CD14-positive monocyte (primary cell): ENCODE results near the gene ITGA2. TPM values are rescaled to one million over a fixed set of nuclear protein-coding genes. Genes with fewer than 3 reads are reported as not detected.

Experiments used
- DNase-seq, 3 donors: peaks; one replicate each; pipeline ENCODE4 v3.0.0-alpha.2; 2011 to 2022
- H2AFZ ChIP-seq: 2 replicates; pipeline ENCODE4 v1.6.0; 2012; ENCODE audit warnings: mild to moderate bottlenecking, low read depth, low read length, inconsistent platforms; ENCODE audit not compliant: insufficient read depth, poor library complexity, severe bottlenecking
- H3K27ac ChIP-seq, 2 donors: 1 replicate in 1 of 2; 2 replicates in 1 of 2; pipeline ENCODE4 v1.5.1; 2012 to 2013; ENCODE audit warnings: low read length in 2 of 2, control low read depth in 1 of 2, inconsistent platforms in 1 of 2, low read depth in 1 of 2, mild to moderate bottlenecking in 1 of 2
- H3K27me3 ChIP-seq, 2 donors: one replicate each; pipeline versions ENCODE4 v1.6.0 to v1.6.1; 2011 to 2013; ENCODE audit warnings: low read length in 2 of 2; ENCODE audit not compliant: control insufficient read depth in 2 of 2, insufficient read depth in 2 of 2
- H3K36me3 ChIP-seq, 2 donors: replicated peaks in 1 of 2; 1 replicate in 1 of 2; 2 replicates in 1 of 2; pipeline versions ENCODE4 v1.5.1 to v1.6.1; 2012 to 2013; ENCODE audit warnings: low read length in 2 of 2, control low read depth in 1 of 2, inconsistent platforms in 1 of 2, mild to moderate bottlenecking in 1 of 2; ENCODE audit not compliant: insufficient read depth in 2 of 2, control insufficient read depth in 1 of 2
- H3K4me1 ChIP-seq, 2 donors: 1 replicate in 1 of 2; 2 replicates in 1 of 2; pipeline versions ENCODE4 v1.5.1 to v1.6.1; 2012 to 2013; ENCODE audit warnings: low read length in 2 of 2, control low read depth in 1 of 2, inconsistent platforms in 1 of 2, mild to moderate bottlenecking in 1 of 2, moderate library complexity in 1 of 2; ENCODE audit not compliant: insufficient read depth in 2 of 2, control insufficient read depth in 1 of 2
- H3K4me2 ChIP-seq: replicated peaks from 2 replicates; pipeline ENCODE3; 2012; ENCODE audit warnings: low read length, moderate library complexity, mild to moderate bottlenecking; ENCODE audit not compliant: poor library complexity, severe bottlenecking; ENCODE audit errors: extremely low read depth
- H3K4me3 ChIP-seq, 3 experiments: fragments of 200-600 bp in 1 of 3; sonication (generic) in 1 of 3; replicated peaks in 1 of 3; 1 replicate in 2 of 3; 2 replicates in 1 of 3; pipeline ENCODE4 v1.5.1; 2011 to 2013; ENCODE audit warnings: low read length in 3 of 3, mild to moderate bottlenecking in 3 of 3, control low read depth in 2 of 3, low read depth in 2 of 3, inconsistent platforms in 1 of 3, moderate library complexity in 1 of 3
- H3K79me2 ChIP-seq: 2 replicates; pipeline ENCODE4 v1.6.0; 2012; ENCODE audit warnings: mild to moderate bottlenecking, control low read depth, inconsistent platforms, low read length, moderate library complexity; ENCODE audit not compliant: insufficient read depth
- H3K9ac ChIP-seq: 2 replicates; pipeline ENCODE4 v1.6.0; 2017; ENCODE audit warnings: low read length, mild to moderate bottlenecking; ENCODE audit not compliant: insufficient read depth, poor library complexity, severe bottlenecking
- H3K9me3 ChIP-seq, 2 donors: replicated peaks in 1 of 2; 1 replicate in 1 of 2; 2 replicates in 1 of 2; pipeline versions ENCODE4 v1.5.1 to v1.6.1; 2012 to 2013; ENCODE audit warnings: low read length in 2 of 2, control low read depth in 1 of 2; ENCODE audit not compliant: control insufficient read depth in 1 of 2, insufficient read depth in 1 of 2
- H4K20me1 ChIP-seq: 2 replicates; pipeline ENCODE4 v1.6.0; 2012; ENCODE audit warnings: mild to moderate bottlenecking, low read length, control low read depth, moderate library complexity; ENCODE audit not compliant: insufficient read depth
- H3K27ac Mint-ChIP-seq, 7 donors: one replicate each; pipeline ENCODE4 v1.8.0; 2020; ENCODE audit warnings: mild to moderate bottlenecking in 7 of 7, mixed read lengths in 7 of 7, moderate library complexity in 6 of 7, inconsistent platforms in 2 of 7
- H3K27me3 Mint-ChIP-seq, 3 donors: one replicate each; pipeline ENCODE4 v1.8.0; 2021 to 2022; ENCODE audit warnings: low read depth in 3 of 3, mild to moderate bottlenecking in 3 of 3, mixed read lengths in 3 of 3, moderate library complexity in 3 of 3, inconsistent platforms in 1 of 3
- H3K36me3 Mint-ChIP-seq, 2 donors: one replicate each; pipeline ENCODE4 v1.8.0; 2020; ENCODE audit warnings: mixed read lengths in 2 of 2, inconsistent platforms in 1 of 2, mild to moderate bottlenecking in 1 of 2
- H3K4me1 Mint-ChIP-seq: one replicate; pipeline ENCODE4 v1.8.0; 2020; ENCODE audit warnings: mild to moderate bottlenecking, mixed read lengths
- H3K4me3 Mint-ChIP-seq, 2 donors: one replicate each; pipeline ENCODE4 v1.8.0; 2020; ENCODE audit warnings: mild to moderate bottlenecking in 2 of 2, mixed read lengths in 2 of 2, moderate library complexity in 1 of 2
- H3K9me3 Mint-ChIP-seq, 7 donors: one replicate each; pipeline ENCODE4 v1.8.0; 2020 to 2022; ENCODE audit warnings: mixed read lengths in 7 of 7, mild to moderate bottlenecking in 6 of 7, moderate library complexity in 6 of 7, inconsistent platforms in 2 of 7
- WGBS: methylation state at CpG from one replicate; pipeline ENCODE4 v1.1.5; 2013; ENCODE audit warnings: missing lambda C conversion rate; ENCODE audit not compliant: insufficient coverage; 5-methylcytosine and 5-hydroxymethylcytosine counted together
- intact Hi-C, 2 donors: fragments of 100-400 bp; cut with micrococcal nuclease; formaldehyde crosslinking; loops; one replicate each; pipeline versions ENCODE4 v1.15.0 to v1.15.1; 2023
- polyA plus RNA-seq, 3 donors: library from polyadenylated mRNA; depleted of rRNA in 1 of 3; unstranded in 2 of 3; stranded (reverse) in 1 of 3; fragments of 300-500 nt in 2 of 3; fragments of >200 nt in 1 of 3; fragmentation: Illumina TruSeq in 2 of 3; gene quantifications; 1 replicate in 2 of 3; 2 replicates in 1 of 3; pipeline ENCODE4 v1.2.3, GENCODE V29; 2012 to 2021
- TF ChIP-seq, protein P1 (sequence below): fragments of 200-600 bp; IDR thresholded peaks from one replicate; pipeline ENCODE4 v1.8.0; 2022; ENCODE audit warnings: antibody characterized with exemption, mild to moderate bottlenecking

The ITGA2 gene
- polyA plus RNA-seq, 3 donors, result not detected

DNA sequence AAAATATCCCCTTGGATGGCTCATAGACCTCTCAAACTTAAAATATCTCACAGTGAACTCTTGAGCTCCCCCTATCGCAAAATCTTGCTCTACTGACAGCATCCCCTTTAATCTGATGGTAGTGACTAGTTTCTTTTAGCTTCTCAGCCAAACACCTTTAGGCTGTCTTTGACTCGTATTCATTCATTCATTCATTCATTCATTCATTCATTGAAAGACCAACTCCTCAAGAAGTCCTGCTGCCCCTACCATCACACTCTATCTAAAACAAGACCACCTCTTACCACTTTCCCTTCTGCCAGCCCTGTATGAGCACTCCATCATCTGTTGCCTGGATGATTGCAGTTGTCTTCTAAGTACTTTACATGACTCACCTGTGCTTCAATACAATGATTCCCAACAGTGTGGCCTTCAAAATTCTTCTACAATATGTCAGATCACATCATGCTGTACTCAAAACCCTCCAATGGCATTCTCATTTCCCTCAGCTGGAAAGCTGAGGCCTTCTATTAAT lies 46.8 kb downstream of the ITGA2 start:
- Mint-ChIP-seq H3K36me3 (no peaks in the 10 kb centered on the region), H3K4me3 (no peak overlapping the region), H3K9me3 (no peaks in the 10 kb centered on the region), H3K4me1 (no peaks in the 10 kb centered on the region), H3K27ac (no peak overlapping the region), H3K27me3 (peaks cover 0 to 4% (median 1%) of the 10 kb centered on the region in 3 donors)
- Histone ChIP-seq H3K79me2 (no peaks in the 10 kb centered on the region), H3K4me3 (no peak overlapping the region), H3K9ac (no peak overlapping the region), H3K4me1 (no peaks in the 10 kb centered on the region), H3K27me3 (no peaks in the 10 kb centered on the region), H2AFZ (no peak overlapping the region), H3K27ac (no peak overlapping the region), H4K20me1 (no peaks in the 10 kb centered on the region), H3K9me3 (no peaks in the 10 kb centered on the region), H3K4me2 (no peak overlapping the region), H3K36me3 (no peaks in the 10 kb centered on the region)
- 67% methylated on average over 1 of the region's 2 CpGs for WGBS
- DNase-seq, result no peak
- intact Hi-C loops, result no loop called here
- TF ChIP-seq, protein P1, sequence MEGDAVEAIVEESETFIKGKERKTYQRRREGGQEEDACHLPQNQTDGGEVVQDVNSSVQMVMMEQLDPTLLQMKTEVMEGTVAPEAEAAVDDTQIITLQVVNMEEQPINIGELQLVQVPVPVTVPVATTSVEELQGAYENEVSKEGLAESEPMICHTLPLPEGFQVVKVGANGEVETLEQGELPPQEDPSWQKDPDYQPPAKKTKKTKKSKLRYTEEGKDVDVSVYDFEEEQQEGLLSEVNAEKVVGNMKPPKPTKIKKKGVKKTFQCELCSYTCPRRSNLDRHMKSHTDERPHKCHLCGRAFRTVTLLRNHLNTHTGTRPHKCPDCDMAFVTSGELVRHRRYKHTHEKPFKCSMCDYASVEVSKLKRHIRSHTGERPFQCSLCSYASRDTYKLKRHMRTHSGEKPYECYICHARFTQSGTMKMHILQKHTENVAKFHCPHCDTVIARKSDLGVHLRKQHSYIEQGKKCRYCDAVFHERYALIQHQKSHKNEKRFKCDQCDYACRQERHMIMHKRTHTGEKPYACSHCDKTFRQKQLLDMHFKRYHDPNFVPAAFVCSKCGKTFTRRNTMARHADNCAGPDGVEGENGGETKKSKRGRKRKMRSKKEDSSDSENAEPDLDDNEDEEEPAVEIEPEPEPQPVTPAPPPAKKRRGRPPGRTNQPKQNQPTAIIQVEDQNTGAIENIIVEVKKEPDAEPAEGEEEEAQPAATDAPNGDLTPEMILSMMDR, result peak; percentile 31

DNA sequence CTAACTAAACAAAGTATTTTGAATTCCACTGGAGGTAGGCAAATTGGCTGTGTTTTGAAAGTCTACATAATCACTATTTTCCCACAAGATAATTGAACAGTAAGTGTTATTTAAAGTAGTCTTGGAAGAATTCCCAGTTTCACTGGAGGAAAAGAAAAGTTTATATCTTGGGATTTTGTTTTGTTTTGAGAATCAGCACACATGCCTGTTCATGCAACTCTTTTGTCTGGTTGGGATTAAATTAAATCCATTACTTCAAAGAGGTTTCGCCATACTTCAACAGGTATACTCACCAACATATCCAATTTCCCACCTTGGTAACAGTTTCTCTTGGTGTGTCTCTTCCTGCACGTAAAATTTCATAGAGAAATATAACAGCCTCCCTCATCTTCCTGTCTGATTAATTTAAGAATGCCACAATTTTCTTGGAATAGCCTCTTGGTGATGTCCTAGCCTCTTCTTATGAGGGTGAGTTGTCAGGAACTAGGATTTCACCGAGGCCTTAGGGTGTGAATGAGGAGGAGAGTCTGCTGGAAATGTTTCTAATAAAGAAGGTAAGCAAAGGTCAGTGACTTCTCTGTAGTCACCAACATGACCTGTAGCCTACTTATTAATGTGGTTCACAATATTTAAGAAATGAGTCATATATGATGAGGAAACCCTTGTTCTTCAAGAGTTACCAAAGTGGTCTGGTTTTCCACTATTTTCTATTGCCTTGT lies 48.1 kb downstream of the ITGA2 start:
- H3K4me2 ChIP-seq, result no peak overlapping the region

More for the DNA sequence above, 48.1 kb downstream of the ITGA2 start:
- no peak overlapping the region for H3K4me3 ChIP-seq
- peaks cover 0 to 4% (median 1%) of the 10 kb centered on the region in 3 donors for H3K27me3 Mint-ChIP-seq
- no peak overlapping the region for H3K27ac ChIP-seq
- no peak overlapping the region for H3K4me3 Mint-ChIP-seq
- no peaks in the 10 kb centered on the region for H4K20me1 ChIP-seq
- H3K4me1 ChIP-seq, result no peaks in the 10 kb centered on the region
- intact Hi-C loops, result no loop called here
- H3K27ac Mint-ChIP-seq, result no peak overlapping the region
- no peaks in the 10 kb centered on the region for H3K9me3 Mint-ChIP-seq
- H3K9me3 ChIP-seq, result no peaks in the 10 kb centered on the region
- WGBS, result 100% methylated on average over 1 of the region's 3 CpGs
- TF ChIP-seq, protein P1, result no peak
- no peaks in the 10 kb centered on the region for H3K79me2 ChIP-seq
- no peaks in the 10 kb centered on the region for H3K36me3 ChIP-seq
- no peak overlapping the region for H3K9ac ChIP-seq
- H3K4me1 Mint-ChIP-seq, result no peaks in the 10 kb centered on the region
- H3K36me3 Mint-ChIP-seq, result no peaks in the 10 kb centered on the region
- H2AFZ ChIP-seq, result no peak overlapping the region
- DNase-seq, result no peak
- no peaks in the 10 kb centered on the region for H3K27me3 ChIP-seq
